HG02610 (cell line): ENCODE measurements around the gene MAG.

ENCODE experiments used
- ATAC-seq: cut with Tn5 transposase; IDR thresholded peaks from one replicate; pipeline ENCODE4 v1.9.1; 2021; ENCODE audit warnings: mild to moderate bottlenecking, moderate library complexity; ENCODE audit not compliant: unreplicated experiment

MAG gene

GRCh38 chr19:35296644-35297514, 4.9 kb downstream of the MAG start:
- no peak for ATAC-seq

- ATAC-seq, result no peak
These were observed 5.5 kb downstream of the MAG start for GRCh38 chr19:35297515-35297848.

- ATAC-seq, result no peak
These were observed 6.0 kb downstream of the MAG start for GRCh38 chr19:35297922-35298321.

GRCh38 chr19:35298561-35298972, 6.6 kb downstream of the MAG start:
- ATAC-seq, result no peak

GRCh38 chr19:35299523-35300338, 7.8 kb downstream of the MAG start:
- ATAC-seq, result no peak

- no peak for ATAC-seq
These were observed 8.3 kb downstream of the MAG start for GRCh38 chr19:35300339-35300649.

GRCh38 chr19:35301961-35302360, 10.0 kb downstream of the MAG start:
- no peak for ATAC-seq

GRCh38 chr19:35302446-35302845, 10.5 kb downstream of the MAG start:
- ATAC-seq, result no peak

GRCh38 chr19:35303357-35303915, 11.5 kb downstream of the MAG start:
- ATAC-seq, result no peak

GRCh38 chr19:35304036-35304435, 12.1 kb downstream of the MAG start:
- no peak for ATAC-seq

- ATAC-seq, result no peak
These were observed 13.2 kb downstream of the MAG start for GRCh38 chr19:35305181-35305580.

- ATAC-seq, result no peak
These were observed 14.7 kb downstream of the MAG start for GRCh38 chr19:35306473-35307246.

- no peak for ATAC-seq
These were observed 16.0 kb downstream of the MAG start for GRCh38 chr19:35307931-35308330.

- no peak for ATAC-seq
These were observed 16.9 kb downstream of the MAG start for GRCh38 chr19:35308910-35309309.

- no peak for ATAC-seq
These were observed 17.7 kb downstream of the MAG start for GRCh38 chr19:35309481-35310279.

GRCh38 chr19:35310331-35310730, 18.4 kb downstream of the MAG start:
- no peak for ATAC-seq

- no peak for ATAC-seq
These were observed 19.0 kb downstream of the MAG start for GRCh38 chr19:35310811-35311465.

GRCh38 chr19:35311901-35312665, 20.1 kb downstream of the MAG start:
- no peak for ATAC-seq

GRCh38 chr19:35313587-35313986, 21.6 kb downstream of the MAG start:
- ATAC-seq, result no peak
